ENCODE data around the gene CCHCR1. TPM values are rescaled to one million over a fixed set of nuclear protein-coding genes. Genes with fewer than 3 reads are reported as not detected.

The CCHCR1 gene
- total and polyA plus RNA-seq, 2 of the 13 experiments (the other 11 are each of a cell fraction or from before 2014, with no cell fraction given), result 14.6 to 28.2 TPM

DNA sequence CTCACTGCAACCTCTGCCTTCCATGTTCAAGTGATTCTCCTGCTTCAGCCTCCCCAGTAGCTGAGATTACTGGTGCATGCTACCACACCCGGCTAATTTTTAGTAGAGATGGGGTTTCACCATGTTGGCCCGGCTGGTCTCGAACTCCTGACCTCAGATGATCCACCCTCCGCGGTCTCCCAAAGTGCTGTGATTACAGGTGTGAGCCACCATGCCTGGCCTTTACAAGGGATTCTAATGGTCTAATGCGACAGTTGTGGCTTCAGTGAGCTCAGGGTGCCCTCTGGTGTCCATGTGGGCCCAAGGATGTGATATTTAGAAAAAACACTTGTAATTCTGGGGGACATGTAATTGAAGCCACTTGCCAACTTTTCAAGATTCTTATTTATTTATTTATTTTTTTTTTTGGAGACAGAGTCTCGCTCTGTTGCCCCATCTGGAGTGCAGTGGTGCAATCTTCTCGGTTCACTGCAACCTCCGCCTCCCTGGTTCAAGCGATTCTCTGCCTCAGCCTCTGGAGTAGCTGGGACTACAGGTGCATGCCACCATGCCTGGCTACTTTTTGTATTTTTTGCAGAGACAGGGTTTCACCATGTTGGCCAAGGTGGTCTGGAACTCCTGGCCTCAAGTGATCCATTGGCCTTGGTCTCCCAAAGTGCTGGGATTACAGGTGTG is 35.0 kb upstream of the CCHCR1 start (continued):
- TF ChIP-seq ADNP (CRISPR knock-in tag; IDR thresholded peaks at IDR 0.05) (peak; percentile 97), ZSCAN21 (CRISPR knock-in tag; IDR thresholded peaks at IDR 0.05; ENCODE audit: borderline replicate concordance) (0 out of 2 replicates have a peak, but pooled peaks have one; percentile 15), KDM4B (CRISPR knock-in tag; IDR thresholded peaks at IDR 0.05) (0 out of 2 replicates have a peak, but pooled peaks have one; percentile 29), ZBTB25 (CRISPR knock-in tag; IDR thresholded peaks at IDR 0.05) (peak; percentile 84), NR2F1 (CRISPR knock-in tag; IDR thresholded peaks at IDR 0.05) (0 out of 4 replicates have a peak, but pooled peaks of 1 of the 2 experiments have one; percentile 28), CHD4 (IDR thresholded peaks at IDR 0.05; ENCODE audit: borderline replicate concordance, low read length) (peak; percentile 94), ZNF891 (CRISPR knock-in tag; IDR thresholded peaks at IDR 0.05) (0 out of 2 replicates have a peak, but pooled peaks have one; percentile 57), ZNF460 (CRISPR knock-in tag; IDR thresholded peaks at IDR 0.05; ENCODE audit: borderline replicate concordance) (peak; percentile 99), RCOR2 (CRISPR knock-in tag; IDR thresholded peaks at IDR 0.05) (peak; percentile 84), ZNF552 (CRISPR knock-in tag; IDR thresholded peaks at IDR 0.05; ENCODE audit: borderline replicate concordance) (peak; percentile 42; the same call in 1 of the 2 replicates), SMC3 (IDR thresholded peaks at IDR 0.05; ENCODE audit: low read length) (peak; percentile 98), ZSCAN25 (CRISPR knock-in tag; IDR thresholded peaks at IDR 0.05) (0 out of 2 replicates have a peak, but pooled peaks have one; percentile 33), HMGXB4 (CRISPR knock-in tag; IDR thresholded peaks at IDR 0.05; ENCODE audit: borderline replicate concordance in 1 of 2, low read depth in 1 of 2) (peak; percentile 60 to 82; a peak in 3 of 4 replicates), ZNF276 (CRISPR knock-in tag; IDR thresholded peaks at IDR 0.05; ENCODE audit: low read depth) (0 out of 2 replicates have a peak, but pooled peaks have one; percentile 44), ZNF704 (CRISPR knock-in tag; IDR thresholded peaks at IDR 0.05; ENCODE audit: borderline replicate concordance) (0 out of 2 replicates have a peak, but pooled peaks have one; percentile 38), MIER2 (CRISPR knock-in tag; IDR thresholded peaks at IDR 0.05) (peak; percentile 43; the same call in 1 of the 2 replicates), ZMYM3 (CRISPR knock-in tag; IDR thresholded peaks at IDR 0.05) (peak; percentile 92), SMAD3 (CRISPR knock-in tag; IDR thresholded peaks at IDR 0.05) (peak; percentile 68; the same call in 1 of the 2 replicates)
- TF ChIP-seq, protein P1, sequence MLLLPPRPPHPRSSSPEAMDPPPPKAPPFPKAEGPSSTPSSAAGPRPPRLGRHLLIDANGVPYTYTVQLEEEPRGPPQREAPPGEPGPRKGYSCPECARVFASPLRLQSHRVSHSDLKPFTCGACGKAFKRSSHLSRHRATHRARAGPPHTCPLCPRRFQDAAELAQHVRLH (CRISPR knock-in tag; IDR thresholded peaks at IDR 0.05; ENCODE audit: borderline replicate concordance, low read depth), result peak; percentile 79; the same call in 1 of the 2 replicates
- TF ChIP-seq, protein P2, sequence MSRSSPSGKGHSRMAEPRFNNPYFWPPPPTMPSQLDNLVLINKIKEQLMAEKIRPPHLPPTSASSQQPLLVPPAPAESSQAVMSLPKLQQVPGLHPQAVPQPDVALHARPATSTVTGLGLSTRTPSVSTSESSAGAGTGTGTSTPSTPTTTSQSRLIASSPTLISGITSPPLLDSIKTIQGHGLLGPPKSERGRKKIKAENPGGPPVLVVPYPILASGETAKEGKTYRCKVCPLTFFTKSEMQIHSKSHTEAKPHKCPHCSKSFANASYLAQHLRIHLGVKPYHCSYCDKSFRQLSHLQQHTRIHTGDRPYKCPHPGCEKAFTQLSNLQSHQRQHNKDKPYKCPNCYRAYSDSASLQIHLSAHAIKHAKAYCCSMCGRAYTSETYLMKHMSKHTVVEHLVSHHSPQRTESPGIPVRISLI (CRISPR knock-in tag; IDR thresholded peaks at IDR 0.05; ENCODE audit: borderline replicate concordance), result peak; percentile 79

Measured in HepG2 (cell line).